GM18868 (cell line): Measurements from ENCODE around the gene SSTR1.

Experiments used
- ATAC-seq: cut with Tn5 transposase; IDR thresholded peaks from one replicate; pipeline ENCODE4 v1.9.1; 2021; ENCODE audit warnings: mild to moderate bottlenecking, moderate library complexity; ENCODE audit not compliant: unreplicated experiment

Gene SSTR1

DNA sequence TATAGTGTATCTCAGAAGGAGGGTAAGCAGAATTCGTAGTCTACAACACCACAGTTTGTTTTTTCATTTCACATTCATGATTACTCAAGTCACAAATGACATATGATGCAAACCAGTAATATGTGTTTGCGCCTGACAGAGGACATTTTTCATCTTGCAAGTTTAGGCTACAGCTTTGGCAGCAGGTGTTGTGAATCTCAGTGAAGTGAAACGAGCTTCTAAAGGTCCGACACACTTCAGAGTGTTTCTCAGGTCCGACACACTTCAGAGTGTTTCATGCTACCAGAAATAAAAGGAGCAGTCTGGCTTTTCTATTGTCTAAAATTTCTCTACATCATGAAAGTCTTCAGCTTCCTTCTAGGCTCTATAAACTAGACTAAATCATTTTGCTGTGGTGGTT is 25.5 kb downstream of the SSTR1 start:
- no peak for ATAC-seq

DNA sequence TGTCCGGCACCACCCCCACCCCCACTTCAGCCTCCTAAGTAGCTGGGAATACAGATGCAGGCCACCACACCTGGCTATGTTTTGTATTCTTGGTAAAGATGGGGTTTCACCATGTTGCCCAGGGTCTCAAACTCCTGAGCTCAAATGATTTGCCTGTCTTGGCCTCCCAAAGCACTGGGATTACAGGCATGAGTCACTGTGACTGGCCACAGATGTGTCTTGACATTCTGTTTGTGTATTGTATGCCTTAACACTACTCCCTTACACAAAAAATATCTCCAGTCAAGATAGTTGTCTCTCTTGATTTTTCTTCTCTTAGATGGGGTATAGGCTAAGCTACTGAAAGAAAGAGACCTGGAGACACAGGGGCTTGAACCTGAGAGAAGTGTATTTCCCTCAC is 30.6 kb downstream of the SSTR1 start:
- no peak for ATAC-seq

DNA sequence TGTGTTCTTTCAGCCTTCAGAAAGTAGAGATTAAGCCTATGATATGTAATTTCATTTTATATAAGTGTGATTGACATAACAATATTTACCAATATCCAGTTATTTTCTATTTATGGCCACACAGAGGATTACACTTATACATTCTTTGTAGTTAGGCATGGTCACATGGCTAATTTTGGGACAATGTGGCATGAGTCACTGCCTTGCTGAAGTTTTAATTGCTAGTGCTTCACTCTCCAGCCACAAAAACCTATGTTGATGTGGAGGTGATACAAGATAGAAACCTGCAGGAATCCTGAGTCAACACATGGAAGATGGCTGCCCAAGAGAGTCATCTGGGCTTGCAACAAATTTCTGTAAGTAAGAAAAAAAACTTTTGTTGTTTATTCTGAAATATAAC is 31.2 kb downstream of the SSTR1 start:
- ATAC-seq: no peak

DNA sequence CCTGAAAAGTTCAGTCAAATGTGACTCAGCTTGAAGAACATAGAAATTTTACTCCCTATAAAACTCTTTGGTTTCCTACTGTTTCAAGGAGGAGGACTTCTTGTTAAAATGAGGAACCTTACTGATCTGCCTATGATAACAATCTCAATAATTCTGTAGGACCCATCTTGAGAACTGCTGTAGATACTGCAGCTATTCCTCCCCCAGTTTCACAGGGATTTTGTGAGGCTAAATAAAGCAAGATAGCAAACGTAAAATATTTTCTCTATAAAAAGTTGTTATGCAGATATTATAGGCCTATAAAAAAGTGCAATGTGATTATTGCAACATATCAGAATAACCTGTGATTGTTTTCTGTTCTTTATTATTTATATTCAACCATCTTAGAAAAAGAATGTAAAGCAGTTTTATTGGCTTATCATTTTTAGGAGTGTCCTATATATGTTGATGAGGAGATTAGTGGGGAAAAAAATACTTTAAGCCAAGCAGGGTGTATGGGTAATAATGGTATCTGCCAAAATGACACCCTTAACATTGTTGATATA is 36.1 kb downstream of the SSTR1 start:
- ATAC-seq: no peak

DNA sequence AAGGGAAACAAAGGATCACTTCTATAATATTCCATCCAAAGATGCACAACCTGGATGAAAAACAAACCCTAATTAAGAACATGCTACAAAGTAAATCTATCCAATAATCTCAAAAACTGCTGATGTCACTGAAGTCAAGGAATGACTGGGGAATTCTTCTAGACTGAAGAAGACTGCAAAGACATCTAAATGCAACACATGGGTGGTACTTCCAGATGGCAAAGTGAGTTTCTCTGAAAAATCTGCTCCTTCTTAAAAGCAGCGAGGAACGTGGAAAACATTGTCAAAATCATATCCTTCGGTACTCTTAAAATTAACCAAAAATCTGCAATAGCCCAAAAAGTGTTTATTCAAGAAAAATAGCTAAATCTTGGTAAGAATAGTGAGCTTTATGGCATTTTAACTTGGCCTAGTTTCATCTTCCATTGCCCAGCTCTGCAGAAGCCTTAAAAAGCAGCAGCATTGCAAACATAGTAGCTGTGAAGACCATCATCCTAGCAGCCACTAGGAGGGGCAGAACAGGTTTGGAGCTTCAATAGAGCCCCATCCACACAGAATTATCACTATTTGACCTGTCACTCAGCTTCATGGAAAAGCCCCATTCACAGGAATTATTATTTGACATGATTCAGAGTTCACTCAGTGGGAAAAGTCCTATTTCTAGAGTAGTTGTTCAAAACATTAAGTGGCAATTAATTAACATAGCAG is 40.8 kb downstream of the SSTR1 start:
- ATAC-seq: no peak

DNA sequence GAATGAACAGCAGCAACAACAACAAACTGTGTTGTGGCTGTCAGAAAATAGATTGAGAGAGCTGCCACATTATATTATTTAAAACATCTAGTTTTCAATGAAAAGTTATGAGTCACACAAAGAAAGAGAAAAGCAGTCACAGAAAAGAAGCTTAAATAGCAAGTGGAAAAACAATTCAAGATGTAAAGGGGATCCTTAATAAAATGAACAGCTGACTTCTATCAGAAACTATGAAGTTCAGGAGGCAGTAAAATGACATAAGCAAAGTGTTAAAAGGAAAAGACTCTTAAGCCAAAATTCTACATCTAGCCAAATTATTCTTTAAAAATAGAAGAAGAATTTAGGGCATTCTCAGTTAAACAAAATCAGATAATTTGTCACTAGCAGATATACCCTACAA is 42.6 kb downstream of the SSTR1 start:
- no peak for ATAC-seq

DNA sequence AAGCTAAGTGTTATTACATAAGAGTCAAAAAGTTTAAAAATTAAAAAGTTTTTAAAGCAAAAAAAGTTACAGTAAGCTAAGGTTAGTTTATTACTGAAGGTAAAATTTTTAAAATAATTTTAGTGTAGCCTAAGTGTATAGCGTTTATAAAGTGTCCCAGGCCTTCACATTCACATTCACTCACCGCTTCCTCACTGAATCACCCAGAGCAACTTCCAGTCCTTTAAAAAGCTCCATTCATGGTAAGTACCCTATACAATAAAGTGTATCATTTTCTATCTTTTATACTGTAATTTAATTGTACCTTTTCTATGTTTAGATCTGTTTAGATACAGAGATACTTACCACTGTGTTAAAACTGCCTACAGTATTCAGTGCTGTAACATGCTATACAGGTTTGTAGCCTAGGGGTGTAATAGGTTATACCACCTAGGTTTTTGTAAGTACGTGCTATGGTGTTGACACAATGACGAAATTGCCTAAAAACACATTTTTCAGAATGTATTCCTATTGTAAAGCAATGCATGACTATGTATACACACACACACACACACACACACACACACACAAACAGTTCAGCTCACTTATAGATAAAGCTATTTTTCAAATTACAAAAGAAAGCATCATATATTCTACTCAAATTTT is 44.5 kb downstream of the SSTR1 start:
- no peak for ATAC-seq

DNA sequence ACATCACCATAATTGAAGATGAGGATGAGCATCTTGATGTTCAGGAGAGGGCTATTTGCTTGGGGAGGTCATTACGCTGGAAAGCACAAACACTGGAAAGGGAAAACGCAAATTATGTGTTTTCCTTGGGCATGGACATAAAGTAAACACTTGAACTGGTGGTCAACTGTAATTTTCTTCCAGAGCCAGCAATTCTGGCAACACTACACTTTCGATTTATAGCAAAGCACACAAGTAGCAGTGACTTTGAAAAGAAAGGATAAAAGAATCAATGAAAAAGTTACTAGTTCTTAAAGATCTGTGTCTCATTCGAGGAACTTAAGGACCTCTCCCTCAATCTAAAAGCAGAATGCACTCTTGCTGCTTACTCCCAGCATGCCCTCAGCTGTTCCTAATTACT is 46.0 kb downstream of the SSTR1 start:
- ATAC-seq: no peak

DNA sequence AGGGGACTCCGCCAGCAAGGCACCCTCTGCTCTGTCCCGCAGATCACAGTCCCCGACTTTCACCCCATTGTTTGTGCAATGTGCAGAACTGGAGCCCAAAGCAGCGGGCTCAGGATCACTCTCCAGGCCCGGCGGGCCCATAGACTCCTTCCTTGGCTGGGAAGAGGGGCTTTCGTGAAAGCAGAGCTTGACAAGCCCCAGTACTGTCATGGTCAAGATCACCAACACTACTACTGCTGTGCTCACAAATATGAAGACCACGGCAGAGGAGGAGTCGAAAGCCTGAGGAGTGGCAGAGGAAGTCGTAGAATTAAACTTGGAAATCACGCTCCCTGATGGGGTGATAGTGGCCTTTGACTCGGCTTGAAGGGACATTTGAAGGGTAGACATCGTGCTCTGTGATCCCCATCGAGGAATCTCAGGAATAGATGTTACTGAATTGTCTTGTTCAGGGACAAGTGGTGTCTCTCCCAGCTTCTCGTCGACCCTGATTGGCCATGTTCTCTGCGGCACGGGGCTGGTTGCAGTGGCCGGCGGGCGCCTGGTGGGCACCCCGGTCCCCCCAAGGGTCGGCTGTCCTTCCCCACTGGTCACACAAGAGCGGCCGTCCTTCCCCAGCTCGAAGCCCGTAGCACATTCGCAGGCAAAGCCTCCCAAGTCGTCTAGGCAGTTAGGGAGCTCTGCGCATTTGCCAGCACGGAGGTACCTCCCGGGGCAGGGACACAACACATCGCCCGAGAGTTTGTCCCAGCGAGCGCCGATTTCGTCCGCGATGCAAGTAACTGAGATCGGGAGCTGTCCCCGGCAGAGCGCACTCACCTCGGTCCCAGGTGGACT is 47.1 kb downstream of the SSTR1 start:
- no peak for ATAC-seq

DNA sequence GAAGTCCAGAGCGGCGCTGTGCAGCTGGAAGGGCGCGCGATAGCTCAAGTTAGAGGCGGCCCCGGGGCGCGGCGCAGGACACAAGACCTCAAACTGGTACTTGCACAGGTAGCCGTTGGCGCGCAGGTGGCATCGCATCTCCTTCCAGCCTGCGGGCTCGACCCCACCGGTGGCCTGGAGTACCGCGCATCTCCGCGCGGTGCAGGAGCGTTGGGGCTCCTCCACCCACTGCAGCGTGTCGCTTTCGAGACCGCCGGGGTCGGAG is 47.6 kb downstream of the SSTR1 start:
- no peak for ATAC-seq

DNA sequence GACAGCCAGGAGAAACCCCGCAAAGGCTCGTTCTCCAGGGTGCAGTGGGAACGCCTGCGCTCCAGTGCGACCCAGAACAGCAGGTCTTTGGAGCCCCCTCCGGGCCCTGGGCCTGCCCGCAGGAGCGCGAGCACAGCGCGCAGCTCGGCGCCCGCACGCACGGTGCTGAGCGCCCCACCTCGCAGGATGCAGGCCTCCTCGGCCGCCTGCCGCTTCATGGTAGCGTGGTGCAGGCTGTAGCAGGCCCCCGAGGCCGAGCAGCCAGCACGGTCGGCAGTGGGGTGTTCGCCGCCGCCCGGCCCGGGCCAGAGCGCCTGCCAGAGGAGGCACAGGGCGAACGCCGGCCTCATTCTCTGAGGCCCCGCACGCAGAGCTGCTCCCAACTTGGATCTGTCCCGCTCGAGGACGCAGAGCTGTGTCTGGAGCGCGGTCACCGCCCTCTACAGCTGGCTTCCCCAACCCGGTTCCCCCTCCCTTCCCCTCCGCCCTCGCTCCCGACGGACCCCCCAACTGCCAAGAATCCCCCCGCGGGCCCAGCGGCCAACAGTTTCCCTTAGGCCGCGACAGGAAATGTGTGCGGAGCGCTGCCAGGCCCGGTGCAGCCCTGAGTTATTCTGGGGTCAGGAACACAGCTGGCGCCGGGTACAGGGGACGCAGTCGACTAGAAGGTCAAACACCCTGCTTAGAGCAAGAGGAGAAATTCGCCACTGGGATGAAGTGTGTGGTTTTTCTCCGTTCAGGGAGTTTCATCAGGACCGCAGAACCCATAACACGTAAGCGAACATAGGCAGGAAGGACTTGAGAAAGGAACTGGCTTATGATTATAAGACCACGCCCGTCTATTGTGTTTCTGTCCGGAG is 48.2 kb downstream of the SSTR1 start, which contains the start of gene CLEC14A:
Gene CLEC14A (minus strand): TSS at position 421 of the 860 bp plus-strand sequence. CDS start 71 bp downstream, at position 350.
- no peak for ATAC-seq

DNA sequence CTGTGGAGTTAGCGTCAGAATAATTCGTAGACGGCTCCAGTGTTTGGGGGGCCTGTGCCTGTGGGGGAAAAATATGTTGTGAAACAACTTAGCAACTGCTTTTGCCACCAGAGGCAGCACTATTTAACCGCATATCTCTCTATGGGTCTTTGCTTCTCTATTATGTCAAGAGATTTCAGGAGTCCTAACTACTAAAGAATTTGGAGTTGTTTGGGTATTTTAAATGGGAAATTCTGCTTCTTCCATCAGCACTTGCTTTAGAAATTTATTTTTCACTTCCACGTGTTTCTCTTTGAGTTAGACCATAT is 48.8 kb downstream of the SSTR1 start:
- no peak for ATAC-seq

DNA sequence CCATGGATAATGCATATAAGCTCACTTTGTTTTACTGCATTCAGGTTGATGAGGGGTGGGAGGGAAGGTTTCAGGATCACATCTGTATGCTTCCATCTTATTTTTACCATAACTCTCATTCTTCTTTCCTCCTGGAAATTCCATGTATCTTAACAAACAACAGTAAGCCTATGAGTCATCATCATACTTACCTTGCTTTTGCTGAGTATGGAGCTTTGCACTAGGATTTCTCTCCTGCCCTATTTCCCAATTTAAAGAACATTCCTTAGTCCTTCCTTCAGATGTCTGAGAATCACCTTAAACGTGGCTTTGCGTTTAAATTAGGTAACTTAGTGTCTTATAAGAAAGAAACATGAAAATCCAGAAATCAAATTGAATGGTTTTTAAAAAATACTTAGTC is 49.8 kb downstream of the SSTR1 start:
- ATAC-seq: no peak

DNA sequence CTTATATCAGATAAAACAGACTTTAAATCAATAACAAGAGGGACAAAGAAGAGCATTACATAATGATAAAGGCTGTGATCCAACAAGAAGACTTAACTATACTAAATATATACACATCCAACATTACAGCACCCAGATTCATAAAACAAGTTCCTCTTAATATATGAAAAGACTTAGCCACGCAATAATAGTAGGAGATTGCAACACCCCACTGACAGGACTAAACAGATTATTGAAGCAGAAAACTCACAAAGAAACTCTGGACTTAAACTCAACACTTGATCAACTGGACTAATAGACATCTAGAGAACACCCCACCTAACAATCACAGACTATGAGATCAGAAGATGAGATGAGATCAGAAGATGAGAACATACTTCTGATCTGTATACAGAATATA is 53.9 kb downstream of the SSTR1 start:
- no peak for ATAC-seq
